NCI-H2227 (cell line): ENCODE data around the gene MFN1.

Source experiments
- DNase-seq: peaks from one replicate; lab custom pipeline; 2025; ENCODE audit not compliant: unreplicated experiment; lab: John Stamatoyannopoulos, UW

Gene MFN1

DNA sequence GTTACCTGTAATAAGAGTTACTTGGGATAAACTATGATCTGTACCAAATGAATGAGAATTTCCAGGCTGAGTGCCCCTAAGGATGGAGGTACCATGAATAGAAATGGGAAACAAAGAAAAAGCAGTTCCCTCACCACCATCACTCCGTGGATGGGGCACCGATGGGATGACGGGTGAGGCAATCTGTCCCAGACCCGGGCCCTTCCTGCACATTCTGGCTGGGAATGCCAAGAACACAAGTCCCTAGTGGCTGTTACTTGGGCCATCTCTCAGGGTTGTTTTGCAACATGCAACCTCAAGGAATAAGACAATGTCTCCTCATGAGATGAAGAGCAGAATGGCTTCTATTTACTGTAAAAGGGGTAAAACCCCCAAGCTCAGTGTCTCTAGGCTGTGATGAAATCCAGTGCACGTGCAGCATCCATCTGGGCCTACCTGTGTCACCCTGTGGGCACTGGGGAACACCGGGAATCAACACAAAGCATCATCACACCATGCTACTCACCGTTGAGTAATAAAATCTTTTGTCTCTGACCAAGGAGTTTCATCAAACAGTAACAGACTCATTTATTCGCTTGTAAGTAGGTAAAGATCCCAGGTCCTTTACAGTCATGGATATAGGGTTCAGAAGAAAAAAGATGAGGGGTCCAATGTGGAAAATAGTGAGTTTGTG is 81.5 kb downstream of the MFN1 start:
- no peak for DNase-seq

- no peak for DNase-seq
Observed at GRCh38 chr3:179430277-179430870, 82.9 kb downstream of the MFN1 start.

DNA sequence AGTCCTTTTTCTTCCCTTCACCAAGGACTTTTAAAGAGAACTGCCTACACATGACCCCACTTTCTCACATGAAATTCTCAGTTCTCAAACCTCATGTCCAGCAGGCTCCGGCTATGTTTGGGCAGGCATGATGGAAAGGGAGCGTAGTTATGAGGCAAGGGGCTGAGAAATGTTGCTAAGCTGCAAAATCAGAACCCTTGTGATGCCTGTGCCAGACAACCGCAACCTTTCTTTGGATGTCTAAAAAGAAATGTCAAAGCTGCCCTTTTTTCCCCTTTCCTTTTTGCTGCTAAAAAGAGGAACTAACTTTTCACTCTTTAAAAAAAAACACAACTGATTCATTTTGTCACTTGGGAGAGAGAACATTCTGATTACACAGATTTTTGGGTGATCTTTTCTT is 84.5 kb downstream of the MFN1 start:
- no peak for DNase-seq

- DNase-seq = no peak
Observed at GRCh38 chr3:179432451-179432850, 84.9 kb downstream of the MFN1 start.

DNA sequence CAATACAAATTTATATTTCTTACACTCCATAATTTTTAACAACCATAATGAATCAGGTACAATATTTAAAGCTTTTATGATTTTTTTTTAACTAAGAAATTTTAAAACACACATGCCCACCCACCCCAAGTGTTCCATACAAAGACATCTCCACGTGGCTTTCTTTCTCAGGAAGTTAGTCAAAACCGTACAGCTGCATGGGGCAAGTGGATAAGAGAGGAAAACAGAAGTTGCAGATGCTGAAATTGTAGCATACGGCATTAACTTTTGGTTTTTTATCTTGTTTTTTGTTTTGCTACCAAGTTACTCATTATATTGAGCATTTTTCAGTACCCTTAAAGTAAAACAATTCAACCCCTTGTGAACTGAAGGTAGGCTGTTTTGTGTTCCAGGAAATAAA is 89.0 kb downstream of the MFN1 start:
- DNase-seq = no peak

DNA sequence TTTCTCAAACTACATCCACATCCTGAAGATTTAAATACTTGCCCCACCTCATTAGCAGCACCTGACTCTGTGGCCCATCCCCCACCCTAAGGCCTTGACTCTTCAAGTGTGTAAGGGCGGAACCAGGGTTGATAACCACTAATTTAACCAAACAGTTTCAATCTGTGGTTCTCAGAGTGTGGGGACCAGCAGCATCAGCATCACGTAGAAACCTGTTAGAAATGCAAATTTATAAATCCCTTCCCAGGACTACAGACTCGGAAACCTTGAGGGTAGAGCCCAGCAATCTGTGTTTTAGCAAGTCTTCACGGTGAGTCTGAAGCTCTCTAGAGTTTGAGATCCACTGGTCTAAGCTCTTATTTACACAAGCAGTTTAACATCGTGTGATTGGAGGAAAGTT is 91.3 kb downstream of the MFN1 start:
- peak; percentile 62 for DNase-seq
